Ovary (tissue), 3 donors: ENCODE results near the gene ETHE1.

Source experiments
- CTCF ChIP-seq, 3 donors: fragments of 450-650 bp in 2 of 3; fragments of 200-600 bp in 1 of 3; IDR thresholded peaks; one replicate each; pipeline versions ENCODE4 v1.5.1 to v1.8.0; 2016 to 2022; ENCODE audit warnings: antibody characterized with exemption in 3 of 3, mild to moderate bottlenecking in 1 of 3
- POLR2A ChIP-seq: fragments of 450-650 bp; IDR thresholded peaks from one replicate; pipeline ENCODE4 v1.6.1; 2017; ENCODE audit warnings: antibody characterized with exemption, mild to moderate bottlenecking, moderate library complexity
- donor health status: DM: no; HTN: no; CAD: no.

- TF ChIP-seq CTCF (IDR thresholded peaks at IDR 0.05) (no peak), POLR2A (no peak)
These were observed 37.8 kb upstream of the ETHE1 start for GRCh38 chr19:43564800-43565199.
